NCI-H2196 (cell line): ENCODE measurements around the gene BEST3.

ENCODE experiments used
- DNase-seq: peaks from one replicate; lab custom pipeline; 2025; ENCODE audit not compliant: unreplicated experiment; lab: John Stamatoyannopoulos, UW

Gene BEST3

DNA sequence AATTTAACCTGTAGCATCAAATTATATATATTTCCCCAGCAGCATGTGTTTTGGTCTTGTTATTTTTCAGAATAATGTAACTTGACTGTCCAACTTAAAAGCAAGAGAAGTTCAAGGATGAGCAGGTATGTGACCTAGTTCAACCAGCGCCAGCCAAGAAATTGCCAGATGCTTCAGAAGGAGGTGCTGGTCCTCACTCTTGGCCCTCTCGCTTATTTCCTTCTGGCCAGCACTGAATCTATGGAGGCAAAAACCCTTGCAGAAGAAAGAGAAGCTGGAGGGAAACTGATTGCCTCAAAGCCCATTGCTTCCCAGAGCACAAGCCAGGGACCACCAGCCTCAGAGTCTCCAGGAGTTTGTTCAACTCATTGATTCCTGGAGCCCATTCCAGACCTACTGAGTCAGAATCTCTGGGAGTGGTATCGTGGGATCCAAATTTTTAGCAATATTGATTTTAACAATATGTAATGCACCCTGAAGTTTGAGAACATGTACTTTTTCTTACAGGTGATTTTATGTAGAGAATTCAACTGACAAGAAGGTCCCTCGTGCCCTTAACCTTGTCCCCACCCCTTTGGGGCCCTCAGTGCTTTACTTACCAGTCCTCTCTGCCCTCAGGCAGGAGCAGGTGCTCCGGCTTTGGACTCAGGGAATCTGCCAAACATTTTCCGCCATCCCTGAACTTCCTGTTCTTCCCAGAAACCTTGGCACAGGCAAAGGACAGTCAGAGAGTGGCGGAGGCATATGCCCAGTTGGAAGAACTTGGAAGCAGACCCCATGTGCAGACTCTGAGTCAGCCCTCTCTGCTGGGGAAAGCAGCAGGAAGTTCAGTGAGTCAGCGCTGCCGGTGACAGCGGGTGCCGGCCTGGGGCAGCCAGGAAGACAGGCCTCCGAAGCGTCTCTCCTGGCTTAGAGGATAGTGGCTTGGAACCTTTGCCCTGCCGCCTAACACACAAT lies 10.4 kb downstream of the BEST3 start:
- no peak for DNase-seq

DNA sequence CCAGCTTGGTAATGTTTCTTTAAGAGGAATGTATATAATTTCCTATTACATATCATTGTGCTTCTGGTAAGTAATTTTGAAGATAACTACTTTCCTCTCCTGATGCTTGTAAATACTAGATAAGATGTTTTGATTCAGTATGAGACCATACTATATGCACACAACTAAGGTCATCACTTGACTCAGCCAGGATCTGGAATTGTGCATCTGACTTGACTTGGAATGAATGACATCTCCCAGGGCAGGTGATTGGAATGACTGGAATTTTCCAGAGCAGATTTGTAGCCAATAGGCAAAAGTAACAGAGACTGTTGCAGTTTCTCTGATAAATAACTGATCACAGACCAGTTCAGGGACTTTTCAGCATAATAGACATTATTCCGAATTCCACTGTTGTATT lies 11.1 kb downstream of the BEST3 start:
- DNase-seq, result no peak

DNA sequence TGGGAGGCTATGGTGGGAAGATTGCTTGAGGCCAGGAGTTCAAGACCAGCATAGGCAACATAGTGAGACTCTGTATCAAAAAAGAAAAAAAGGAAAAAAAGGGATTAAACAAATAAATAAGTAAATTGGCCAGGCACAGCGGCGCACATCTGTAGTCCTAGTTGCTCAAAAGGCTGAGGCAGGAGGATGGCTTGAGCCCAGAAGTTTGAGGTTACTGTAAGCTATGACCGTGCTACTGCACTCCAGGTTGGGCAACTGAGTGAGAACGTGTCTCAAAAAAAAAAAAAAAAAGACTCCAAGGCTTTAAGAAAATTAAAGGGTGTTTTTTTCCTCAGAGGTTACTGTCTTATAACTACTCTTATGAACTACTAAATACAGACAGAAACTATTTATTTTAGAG lies 11.7 kb downstream of the BEST3 start:
- no peak for DNase-seq

DNA sequence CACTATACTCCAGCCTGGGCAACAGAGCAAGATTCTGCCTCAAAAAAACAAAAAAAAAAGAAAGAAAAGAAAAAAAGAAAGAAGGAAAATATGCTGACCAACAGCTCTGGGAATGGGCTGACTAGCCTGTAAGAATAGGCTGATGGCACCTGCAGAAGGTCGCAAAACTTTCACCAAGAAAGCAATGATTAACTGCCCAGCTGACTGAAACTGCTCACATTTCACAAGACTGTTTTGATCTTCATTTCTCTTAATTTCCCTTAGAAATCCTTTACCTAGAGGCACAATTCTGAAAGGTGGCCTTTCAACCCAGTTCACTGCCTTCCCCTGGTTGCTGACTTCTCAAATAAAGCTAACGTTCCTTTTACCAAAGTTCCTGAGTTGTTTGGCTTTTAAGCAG lies 12.4 kb downstream of the BEST3 start:
- no peak for DNase-seq

DNA sequence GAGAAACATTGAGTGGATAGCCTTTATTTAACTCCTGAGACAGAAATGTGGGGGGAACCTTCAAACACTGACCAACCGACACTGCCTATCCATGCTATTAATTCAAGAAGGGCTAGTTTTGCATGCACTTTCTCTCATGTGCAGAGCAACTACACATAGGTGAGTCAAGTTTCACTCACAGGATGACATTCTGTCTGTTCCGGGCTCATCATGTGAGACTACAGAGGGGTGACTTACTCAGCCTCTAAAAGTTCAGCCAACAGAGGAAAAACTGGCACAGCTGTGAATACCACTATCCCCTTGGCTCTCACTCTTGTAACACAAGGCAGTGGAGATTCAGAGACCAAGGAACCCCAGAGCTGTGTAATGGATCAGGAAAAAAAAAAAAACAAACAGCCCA lies 13.3 kb downstream of the BEST3 start:
- no peak for DNase-seq

DNA sequence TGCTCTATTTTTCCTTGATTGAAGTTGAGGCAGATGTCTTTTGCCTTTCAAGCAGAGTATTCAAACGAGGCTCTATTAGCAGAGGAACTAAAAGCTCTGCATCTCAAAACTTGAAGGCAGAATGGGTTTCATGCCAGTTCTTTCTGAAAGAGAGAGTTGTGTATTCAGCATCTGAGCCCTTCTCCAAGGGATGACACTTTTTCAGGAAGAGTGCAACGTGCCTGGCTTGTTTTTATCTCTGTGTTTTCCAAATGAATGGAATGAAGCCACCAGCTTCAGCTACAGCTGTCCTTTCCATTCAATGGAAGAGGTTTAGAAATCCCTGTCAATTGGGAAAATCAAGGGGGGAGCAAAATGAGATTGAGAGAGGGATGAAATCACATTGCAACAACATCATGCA lies 14.6 kb downstream of the BEST3 start:
- no peak for DNase-seq

DNA sequence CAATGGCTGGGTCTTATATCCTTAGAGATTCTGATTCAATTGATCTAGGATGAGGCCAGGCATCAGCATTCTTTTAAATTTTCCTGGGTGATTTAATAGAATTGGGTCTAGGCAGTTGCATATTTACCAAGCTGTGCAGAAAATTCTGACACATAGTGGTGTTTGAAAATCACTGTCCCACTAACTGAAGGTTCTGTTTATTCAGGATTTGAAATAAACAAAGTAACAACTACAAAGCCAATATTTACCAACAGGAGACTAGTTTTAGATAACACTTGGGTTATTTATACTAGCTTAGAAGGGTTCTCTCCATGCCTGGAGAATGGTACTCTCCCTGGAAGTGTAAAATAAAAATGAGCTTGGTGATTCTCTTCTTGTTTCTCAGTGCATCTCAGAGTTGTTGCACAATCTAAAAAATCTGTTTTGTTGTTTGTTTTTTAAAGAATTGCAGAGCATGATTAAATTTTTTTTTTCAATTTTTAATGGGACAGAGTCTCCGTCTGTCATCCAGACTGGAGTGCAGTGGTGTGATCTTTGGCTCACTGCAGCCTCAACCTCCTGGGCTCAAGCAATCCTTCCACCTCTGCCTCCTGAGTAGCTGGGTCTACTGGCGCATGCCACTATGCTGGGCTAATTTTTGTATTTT lies 16.9 kb downstream of the BEST3 start:
- DNase-seq, result no peak

DNA sequence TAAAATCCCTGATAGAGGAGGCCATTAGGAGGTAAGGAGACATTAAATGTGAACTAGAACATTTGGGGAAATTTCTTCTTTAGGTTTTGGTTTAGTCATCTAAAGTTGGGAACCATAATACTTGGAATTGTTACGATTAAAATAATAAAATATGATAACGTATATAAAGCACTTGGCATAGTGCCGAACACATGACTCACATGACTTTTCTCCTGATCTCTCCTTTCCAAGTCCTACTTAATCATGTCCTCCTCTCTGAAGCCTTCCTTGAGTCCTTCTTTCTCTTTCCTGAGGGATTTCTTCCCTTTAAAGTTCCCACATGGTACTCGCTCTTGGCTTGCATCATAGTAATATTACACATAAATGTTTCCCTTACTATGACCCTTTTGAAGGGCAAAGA lies 20.0 kb downstream of the BEST3 start:
- no peak for DNase-seq

DNA sequence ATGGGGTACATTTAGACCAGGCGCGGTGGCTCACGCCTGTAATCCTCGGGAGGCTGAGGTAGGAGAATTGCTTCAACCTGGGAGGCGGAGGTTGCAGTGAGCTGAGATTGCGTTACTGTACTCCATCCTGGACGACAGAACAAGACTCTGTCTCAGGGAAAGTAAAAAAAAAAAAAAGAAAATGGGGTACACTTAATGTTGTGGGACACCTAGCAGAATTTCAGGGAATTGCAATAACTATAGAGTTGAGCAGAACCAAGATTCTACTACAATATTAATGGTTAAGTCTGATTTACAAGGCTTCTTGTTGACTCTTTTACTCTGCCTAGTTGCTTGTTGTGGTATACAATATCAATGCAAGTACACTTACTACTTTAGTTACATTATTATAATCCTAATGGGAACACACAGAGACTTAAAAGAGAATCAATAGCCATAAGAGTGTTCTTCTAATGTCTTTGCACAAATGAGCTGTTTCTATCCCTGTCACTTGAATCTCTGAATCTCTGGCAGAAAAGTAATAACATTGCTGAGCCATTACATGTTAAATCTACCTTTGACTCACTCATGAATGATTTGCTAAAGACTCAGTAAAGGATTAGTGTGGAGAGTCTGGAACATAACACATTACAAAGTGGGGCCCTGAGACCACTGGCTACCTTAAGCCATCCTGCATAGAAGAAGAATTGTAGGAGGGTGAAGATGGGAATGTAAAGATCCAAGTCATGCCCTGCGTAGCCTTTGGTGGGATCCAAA lies 22.7 kb downstream of the BEST3 start:
- DNase-seq, result no peak

DNA sequence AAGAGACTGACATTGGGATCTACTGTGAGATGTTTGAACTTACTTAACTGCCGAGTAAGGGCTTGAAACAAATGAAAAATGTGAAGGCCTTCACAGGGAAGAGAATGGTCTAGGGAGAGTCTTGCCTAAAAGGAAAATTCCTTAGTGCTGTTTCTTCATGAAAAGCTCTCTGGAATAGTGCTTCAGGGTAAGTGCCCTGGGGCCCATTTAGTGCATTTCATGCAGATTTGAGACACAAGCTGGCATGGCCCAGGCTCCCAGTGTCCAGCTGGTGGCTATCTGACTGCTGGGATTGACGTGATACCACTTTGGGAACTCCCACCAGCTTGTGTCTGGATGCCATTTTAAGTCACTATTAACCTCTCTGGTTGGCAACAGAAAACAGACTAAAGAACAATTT lies 26.9 kb downstream of the BEST3 start:
- no peak for DNase-seq

DNA sequence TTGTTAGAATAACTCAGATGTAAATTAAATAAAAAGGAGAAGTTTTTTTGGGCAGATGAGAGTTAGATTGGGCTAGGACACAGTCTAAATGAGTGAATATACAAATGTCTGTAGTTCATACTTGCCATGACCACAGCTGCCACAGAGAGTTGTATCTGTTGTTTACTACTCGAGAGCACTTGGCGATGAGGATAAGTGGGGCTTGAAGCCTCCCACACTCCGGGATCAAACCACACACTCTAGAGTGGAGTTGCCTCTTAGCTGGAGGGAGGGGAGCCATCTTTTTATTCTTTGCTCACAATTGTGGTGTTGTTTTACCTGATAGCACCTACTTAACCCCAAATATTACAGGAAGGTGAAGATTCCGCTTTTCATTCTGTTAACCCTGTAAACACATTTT lies 27.5 kb downstream of the BEST3 start:
- DNase-seq, result no peak

DNA sequence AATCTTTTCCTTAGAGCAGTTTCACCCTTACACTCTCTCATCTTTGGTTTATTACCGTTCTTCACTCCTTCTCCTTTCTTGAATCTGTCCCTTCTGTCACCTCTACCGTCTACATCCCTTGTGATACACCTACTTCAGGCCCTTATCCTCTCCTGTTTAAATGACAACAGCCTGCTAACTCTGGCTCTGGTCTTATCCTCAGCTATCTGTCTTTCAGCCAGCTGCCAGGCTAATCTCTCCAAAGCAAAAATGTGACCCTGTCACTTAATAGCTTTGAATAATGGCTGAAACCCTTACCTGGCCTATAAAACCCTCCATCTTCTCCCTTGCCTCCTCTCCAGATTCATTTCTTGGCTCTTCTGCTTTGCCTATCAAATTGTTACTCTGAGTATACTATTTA lies 32.3 kb downstream of the BEST3 start:
- no peak for DNase-seq

DNA sequence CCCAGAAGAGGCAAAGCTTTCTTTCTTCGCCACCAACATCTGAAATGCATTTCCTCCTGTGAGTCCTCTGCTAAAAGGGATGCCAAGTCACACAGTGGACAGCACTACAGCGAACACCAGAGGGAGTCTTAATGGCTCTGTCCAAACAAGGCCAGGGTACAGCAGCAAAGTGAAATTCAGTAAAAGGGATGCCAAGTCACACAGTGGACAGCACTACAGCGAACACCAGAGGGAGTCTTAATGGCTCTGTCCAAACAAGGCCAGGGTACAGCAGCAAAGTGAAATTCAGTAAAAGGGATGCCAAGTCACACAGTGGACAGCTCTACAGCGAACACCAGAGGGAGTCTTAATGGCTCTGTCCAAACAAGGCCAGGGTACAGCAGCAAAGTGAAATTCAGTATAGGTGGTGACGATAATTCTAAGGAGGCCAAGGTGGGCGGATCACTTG lies 34.1 kb downstream of the BEST3 start:
- DNase-seq, result peak; percentile 27

DNA sequence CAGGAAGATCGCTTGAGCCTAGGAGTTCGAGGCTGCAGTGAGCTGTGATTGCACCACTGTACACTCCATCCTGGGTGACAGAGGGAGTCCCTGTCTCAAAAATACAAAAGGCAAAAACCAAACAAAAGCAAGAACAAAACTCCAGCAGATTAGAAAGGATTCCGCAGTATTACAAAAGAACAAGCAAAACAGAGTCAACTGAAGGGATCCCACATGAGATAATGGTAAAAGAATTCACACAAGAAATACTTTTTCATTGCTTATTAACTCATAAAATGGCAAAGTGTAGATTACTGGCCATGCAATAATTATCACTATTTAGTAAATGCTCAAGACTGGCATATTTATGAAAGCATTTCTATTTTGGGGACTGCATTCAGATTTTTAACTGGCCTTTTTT lies 35.4 kb downstream of the BEST3 start:
- DNase-seq, result no peak

DNA sequence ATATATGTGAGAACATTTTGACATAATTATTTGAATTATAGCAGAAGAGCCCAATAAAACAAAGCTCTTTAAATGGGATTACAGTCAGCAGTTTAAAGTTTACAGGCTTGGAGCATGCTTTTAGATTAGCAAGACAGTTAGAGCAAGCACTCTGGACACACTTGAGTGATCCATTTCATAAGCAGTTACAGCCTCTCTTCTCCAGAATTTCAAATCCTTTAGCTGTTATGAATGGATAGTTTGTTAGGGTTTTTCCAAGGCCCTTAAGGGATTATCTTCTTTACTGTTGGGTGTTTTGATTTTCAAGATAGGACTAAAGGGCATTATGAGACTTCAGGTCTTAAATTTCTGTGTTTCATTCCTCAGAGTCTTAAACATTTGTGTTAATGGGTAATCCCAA lies 36.3 kb downstream of the BEST3 start:
- no peak for DNase-seq

DNA sequence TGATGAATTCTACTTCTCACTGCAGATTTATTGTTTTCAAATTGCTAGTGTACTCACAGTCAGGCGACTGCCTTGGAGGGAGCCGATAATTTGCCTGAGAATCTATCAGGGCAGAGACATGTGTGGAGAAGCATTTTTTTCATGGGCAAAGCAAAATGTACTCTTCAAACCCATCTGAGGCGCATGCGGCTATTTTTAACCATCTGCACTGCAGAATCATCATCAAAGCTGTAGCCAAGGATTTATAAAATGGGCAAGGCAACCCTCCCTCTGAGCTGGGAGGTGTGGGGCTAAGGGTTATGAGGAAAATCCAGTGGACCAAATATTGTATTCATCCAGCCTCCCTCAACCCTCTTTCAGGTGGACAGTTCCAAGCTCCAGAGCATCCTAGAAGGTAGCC lies 37.7 kb downstream of the BEST3 start:
- DNase-seq, result no peak

DNA sequence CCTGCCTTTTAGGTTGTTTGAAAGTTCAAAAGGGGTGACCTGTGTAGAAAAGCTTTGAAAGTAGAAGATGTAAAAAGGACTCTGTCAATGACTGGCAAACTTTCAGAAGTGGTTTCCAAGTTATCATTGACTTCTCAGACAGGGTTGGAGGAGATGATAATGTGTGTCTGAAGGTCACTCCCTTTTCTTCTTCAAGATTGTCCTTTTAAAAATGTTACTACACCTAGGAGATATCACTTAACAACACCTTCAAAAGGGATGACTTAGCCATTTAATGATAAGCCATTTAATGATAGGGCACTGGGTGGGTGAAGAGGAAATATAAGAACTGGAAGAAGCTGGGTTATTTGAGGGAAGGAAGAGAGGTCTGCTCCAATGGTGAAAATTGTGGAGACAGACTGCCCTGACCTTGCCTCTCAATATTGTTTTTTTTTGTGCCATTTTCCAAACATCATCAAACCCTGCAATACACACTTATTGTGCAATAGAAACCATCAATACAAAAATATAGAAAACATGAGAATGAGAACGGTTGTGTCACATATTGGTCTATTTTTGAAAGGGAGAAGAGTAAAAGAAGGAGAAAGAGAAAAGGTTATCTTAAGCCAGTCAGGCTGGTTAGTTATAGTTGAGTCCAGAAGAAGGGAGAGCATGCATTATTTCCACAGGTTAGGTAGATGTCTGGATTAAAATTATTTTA lies 38.8 kb downstream of the BEST3 start:
- no peak for DNase-seq

DNA sequence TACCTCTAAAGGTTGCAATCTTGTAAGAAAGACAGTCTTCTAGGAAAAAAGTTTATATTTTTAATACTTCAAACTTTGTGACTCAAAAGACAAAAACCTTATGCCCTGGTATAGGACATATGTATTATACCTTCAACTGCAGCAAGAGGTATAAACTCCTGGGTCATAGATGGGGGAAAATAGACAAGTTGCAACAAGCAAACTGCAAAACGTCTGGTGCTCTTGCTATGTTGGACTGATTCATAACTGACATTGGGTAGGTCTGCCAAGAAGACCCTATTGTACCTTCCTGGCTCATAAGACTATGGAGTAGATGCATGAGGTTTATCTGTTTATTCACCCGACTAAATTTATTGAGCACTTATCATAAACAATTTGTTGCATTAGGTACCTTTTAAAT lies 40.9 kb downstream of the BEST3 start:
- DNase-seq, result no peak

DNA sequence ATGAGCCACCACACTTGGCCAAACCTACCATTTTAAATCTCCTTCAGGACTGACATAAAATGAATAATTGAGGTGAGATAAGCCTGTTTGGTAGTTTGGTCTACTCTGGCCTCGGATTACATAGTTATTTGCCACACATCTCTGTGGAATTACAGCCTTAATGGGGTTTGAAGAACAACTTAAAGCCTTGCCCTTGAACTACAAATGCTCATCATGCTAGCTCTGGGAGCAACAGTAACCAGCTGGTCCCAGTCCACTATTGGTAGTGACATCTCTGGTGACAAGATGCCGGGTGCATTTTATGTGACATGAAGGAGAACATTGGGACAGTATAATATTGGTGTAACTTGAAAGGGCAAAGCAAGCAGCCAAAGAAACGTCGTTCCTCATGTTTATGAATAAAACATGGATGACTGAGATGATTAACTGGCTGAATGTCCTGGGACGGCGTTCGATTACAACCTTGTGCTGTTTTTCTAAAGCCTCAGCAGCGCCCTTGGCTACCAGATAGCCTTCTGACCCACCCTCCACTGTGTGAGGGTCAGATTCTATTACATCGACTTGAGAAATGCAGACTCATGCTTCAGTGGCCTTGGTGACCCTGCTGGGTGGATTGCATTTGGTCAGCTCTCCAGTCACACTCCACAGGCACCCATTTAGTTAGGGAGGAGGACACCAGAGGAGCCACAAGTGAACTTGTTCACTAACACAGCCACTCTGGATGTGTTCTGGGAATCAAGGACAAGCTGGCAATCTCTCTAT lies 41.5 kb downstream of the BEST3 start:
- no peak for DNase-seq

DNA sequence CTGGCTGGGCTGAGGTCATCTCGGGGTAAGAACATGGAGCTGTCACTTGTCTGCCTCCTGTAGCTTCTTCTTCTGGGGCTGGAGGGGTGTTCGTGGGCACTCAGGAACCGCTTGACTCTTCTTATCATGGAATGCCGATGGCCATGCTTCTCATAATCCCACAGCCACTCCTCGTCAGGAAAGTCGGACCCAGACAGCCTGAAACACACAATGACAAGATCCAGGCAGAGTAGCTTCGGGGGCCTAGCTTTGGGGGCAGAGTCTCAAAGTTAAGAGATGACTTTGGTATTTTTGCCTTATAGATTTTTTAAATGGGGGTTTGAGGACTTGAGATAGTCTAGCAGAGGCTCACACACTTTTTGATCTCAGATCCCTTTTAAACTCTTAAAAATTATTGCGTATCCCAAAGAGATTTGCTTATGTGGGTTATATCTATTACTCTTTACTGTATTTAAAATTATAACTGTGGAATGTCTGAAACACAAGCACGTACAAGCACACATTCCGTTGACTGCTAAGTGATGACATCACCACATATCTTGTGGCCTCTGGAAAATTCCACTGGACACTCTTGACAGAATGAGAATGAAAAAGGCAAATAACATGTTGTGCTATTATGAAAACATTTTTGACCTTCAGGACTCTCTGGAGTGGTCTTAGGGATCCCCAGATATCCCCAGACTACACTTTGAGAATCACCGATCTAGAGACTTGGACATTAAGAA lies 43.3 kb downstream of the BEST3 start:
- no peak for DNase-seq
